Measurements from ENCODE around the gene TXNRD1.

TXNRD1 gene

GRCh38 chr12:104359216-104359615 is 143.6 kb downstream of the TXNRD1 start:
- TF ChIP-seq PPARA (CRISPR knock-in tag; IDR thresholded peaks at IDR 0.05; ENCODE audit: borderline replicate concordance) (no peak), CREB5 (CRISPR knock-in tag; IDR thresholded peaks at IDR 0.05; ENCODE audit: low read depth) (no peak), ARNTL (CRISPR knock-in tag; IDR thresholded peaks at IDR 0.05; ENCODE audit: borderline replicate concordance, low read depth) (no peak), CSDC2 (CRISPR knock-in tag; IDR thresholded peaks at IDR 0.05) (no peak), ZNF70 (CRISPR knock-in tag; IDR thresholded peaks at IDR 0.05) (no peak), OSR1 (CRISPR knock-in tag; IDR thresholded peaks at IDR 0.05) (no peak), ZFP3 (CRISPR knock-in tag; IDR thresholded peaks at IDR 0.05) (no peak), RARB (CRISPR knock-in tag; IDR thresholded peaks at IDR 0.05) (no peak), BACH2 (CRISPR knock-in tag; IDR thresholded peaks at IDR 0.05; ENCODE audit: borderline replicate concordance) (no peak), SNAI2 (CRISPR knock-in tag; IDR thresholded peaks at IDR 0.05) (no peak), TSHZ2 (CRISPR knock-in tag; IDR thresholded peaks at IDR 0.05) (no peak), PATZ1 (CRISPR knock-in tag; IDR thresholded peaks at IDR 0.05; ENCODE audit: borderline replicate concordance) (no peak), ZC3H10 (CRISPR knock-in tag; IDR thresholded peaks at IDR 0.05) (no peak), TOX (CRISPR knock-in tag; IDR thresholded peaks at IDR 0.05; ENCODE audit: borderline replicate concordance) (no peak), ZFP30 (CRISPR knock-in tag; IDR thresholded peaks at IDR 0.05) (no peak), ZNF565 (CRISPR knock-in tag; conservative IDR thresholded peaks at IDR 0.05; ENCODE audit: low read depth) (no peak), POU6F1 (CRISPR knock-in tag; IDR thresholded peaks at IDR 0.05; ENCODE audit: borderline replicate concordance, low read depth) (no peak), ISL1 (CRISPR knock-in tag; IDR thresholded peaks at IDR 0.05) (no peak), CSRNP3 (CRISPR knock-in tag; IDR thresholded peaks at IDR 0.05) (no peak)
- no peak for ATAC-seq

GRCh38 chr12:104360157-104360556 is 144.6 kb downstream of the TXNRD1 start:
- no peak for TF ChIP-seq OSR1 (CRISPR knock-in tag; IDR thresholded peaks at IDR 0.05)
- TF ChIP-seq CSDC2 (CRISPR knock-in tag; IDR thresholded peaks at IDR 0.05), result no peak
- TF ChIP-seq ISL1 (CRISPR knock-in tag; IDR thresholded peaks at IDR 0.05), result no peak
- TF ChIP-seq ZC3H10 (CRISPR knock-in tag; IDR thresholded peaks at IDR 0.05), result no peak
- TF ChIP-seq CREB5 (CRISPR knock-in tag; IDR thresholded peaks at IDR 0.05; ENCODE audit: low read depth), result no peak
- TF ChIP-seq ZNF565 (CRISPR knock-in tag; conservative IDR thresholded peaks at IDR 0.05; ENCODE audit: low read depth), result no peak
- TF ChIP-seq ZFP30 (CRISPR knock-in tag; IDR thresholded peaks at IDR 0.05), result no peak
- no peak for TF ChIP-seq PPARA (CRISPR knock-in tag; IDR thresholded peaks at IDR 0.05; ENCODE audit: borderline replicate concordance)
- TF ChIP-seq RARB (CRISPR knock-in tag; IDR thresholded peaks at IDR 0.05), result no peak
- TF ChIP-seq ZNF70 (CRISPR knock-in tag; IDR thresholded peaks at IDR 0.05), result no peak
- no peak for TF ChIP-seq BACH2 (CRISPR knock-in tag; IDR thresholded peaks at IDR 0.05; ENCODE audit: borderline replicate concordance)
- TF ChIP-seq ESRRG (CRISPR knock-in tag; IDR thresholded peaks at IDR 0.05), result no peak
- TF ChIP-seq TOX (CRISPR knock-in tag; IDR thresholded peaks at IDR 0.05; ENCODE audit: borderline replicate concordance), result no peak
- TF ChIP-seq SNAI2 (CRISPR knock-in tag; IDR thresholded peaks at IDR 0.05), result no peak
- TF ChIP-seq ZNF8 (CRISPR knock-in tag; IDR thresholded peaks at IDR 0.05), result no peak
- TF ChIP-seq PATZ1 (CRISPR knock-in tag; IDR thresholded peaks at IDR 0.05; ENCODE audit: borderline replicate concordance), result no peak
- no peak for TF ChIP-seq CSRNP3 (CRISPR knock-in tag; IDR thresholded peaks at IDR 0.05)
- TF ChIP-seq TCF4 (CRISPR knock-in tag; IDR thresholded peaks at IDR 0.05; ENCODE audit: borderline replicate concordance), result no peak
- ATAC-seq, result no peak

All from SK-N-SH treated with all-trans-retinoic acid at 6 μM for 48 hours (cell line).